GM19324 (cell line): ENCODE results near the gene ANKRD55.
"Not testable (repeated sequence)": the region's sequence is repeated elsewhere in the genome, so short reads cannot be mapped to it uniquely, and the experiment has no call there.

Experiments
- ATAC-seq: cut with Tn5 transposase; IDR thresholded peaks from one replicate; pipeline ENCODE4 v1.9.1; 2021; ENCODE audit warnings: mild to moderate bottlenecking, moderate library complexity; ENCODE audit not compliant: unreplicated experiment, low FRiP score

Gene ANKRD55

DNA sequence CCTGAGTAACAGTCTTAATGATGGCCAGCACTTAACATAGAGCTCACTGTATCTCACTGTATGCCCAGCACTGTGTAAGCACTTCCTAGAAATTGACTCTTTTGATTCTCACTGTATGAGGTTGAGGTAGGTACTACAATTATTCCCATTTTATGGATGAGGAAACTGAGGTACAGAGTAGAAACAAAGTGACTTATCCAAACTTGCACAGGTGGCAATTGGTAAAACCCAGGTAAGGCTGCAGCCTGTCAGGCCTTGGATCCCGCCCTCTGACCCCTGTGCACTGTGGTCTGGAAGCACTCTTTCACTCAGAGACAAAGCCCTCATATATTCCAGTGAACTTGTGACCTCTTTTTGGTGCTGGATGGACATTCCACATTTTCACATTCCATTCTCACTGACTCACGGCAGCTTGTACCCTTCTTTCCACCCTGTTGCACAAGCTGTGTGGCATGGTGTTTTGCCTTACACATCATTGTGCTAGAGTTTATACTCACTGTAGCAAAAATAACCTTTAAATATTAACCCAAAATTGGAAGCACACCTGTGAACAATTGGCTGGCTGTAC lies 21.7 kb downstream of the ANKRD55 start:
- no peak for ATAC-seq

DNA sequence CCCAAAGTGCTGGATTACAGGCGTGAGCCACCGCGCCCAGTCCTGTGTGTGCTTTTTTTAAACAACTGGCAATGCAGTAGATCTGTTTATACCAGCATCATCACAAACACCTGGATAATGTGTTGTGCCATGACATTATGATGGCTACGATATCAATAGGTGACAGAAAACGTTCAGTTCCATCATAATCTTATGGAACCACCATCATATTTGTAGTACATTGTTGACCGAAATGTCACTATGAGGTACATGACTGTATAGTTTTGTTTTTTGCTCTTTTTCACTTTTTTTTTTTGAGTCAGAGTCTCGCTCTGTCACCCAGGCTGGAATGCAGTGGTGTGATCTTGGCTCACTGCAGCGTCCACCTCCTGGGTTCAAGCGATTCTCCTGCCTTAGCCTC lies 24.4 kb downstream of the ANKRD55 start:
- no peak for ATAC-seq

DNA sequence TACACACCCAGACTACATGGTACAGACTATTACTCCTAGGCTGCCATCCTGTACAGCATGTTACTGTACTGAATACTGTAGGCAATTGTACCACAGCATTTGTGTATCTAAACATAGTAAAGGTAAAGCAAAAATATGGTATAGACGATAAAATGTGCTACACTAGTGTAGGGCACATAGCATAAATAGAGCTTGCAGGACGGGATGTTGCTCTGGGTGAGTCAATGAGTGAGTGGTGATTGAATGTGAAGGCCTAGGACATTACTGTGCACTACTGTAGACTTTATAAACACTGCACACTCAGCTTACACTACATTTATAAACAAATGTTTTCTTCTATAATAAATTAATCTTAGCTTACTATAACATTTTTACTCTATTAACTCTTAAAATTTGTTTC lies 25.6 kb downstream of the ANKRD55 start:
- no peak for ATAC-seq

DNA sequence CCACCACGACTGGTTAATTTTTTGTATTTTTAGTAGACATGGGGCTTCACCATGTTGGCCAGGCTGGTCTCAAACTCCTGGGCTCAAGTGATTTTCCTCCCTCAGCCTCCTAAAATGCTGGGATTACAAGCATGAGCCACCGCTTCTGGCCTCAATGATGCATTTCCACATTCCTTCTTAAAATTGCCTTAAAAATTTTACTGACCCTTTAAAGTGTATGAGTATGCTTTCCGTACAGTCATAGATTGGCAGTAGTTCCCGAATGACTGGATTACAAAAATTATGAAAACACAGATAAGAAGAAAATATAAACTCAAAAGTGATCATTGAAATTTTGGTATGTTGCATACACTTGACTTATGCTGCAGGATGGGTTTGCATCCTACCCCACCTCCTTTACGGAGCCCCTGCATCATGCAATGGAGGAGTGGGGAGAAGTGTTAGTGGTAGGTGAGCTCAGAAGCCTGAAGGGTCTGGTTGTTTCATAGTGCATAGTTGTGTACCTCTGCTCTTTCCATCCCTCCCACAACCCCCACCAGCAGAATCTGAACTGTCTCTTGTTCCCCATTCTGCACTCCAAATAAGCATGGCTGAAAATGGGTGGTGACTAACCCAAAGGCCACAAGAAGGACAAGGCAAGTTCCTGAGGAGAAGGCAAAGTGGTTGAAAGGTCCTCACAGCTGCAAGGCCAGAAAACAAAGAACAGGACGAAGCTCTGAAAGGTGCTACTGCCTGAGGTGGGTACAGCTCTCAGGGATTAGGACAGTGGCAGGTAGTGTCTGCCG lies 26.8 kb downstream of the ANKRD55 start:
- ATAC-seq = no peak

DNA sequence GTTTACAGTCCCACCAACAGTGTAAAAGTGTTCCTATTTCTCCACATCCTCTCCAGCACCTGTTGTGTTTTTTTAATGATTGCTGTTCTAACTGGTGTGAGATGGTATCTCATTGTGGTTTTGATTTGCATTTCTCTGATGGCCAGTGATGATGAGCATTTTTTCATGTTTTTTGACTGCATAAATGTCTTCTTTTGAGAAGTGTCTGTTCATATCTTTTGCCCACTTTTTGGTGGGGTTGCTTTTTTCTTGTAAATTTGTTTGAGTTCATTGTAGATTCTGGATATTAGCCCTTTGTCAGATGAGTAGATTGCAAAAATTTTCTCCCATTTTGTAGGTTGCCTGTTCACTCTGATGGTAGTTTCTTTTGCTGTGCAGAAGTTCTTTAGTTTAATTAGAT lies 29.2 kb downstream of the ANKRD55 start:
- ATAC-seq = not testable (repeated sequence)

DNA sequence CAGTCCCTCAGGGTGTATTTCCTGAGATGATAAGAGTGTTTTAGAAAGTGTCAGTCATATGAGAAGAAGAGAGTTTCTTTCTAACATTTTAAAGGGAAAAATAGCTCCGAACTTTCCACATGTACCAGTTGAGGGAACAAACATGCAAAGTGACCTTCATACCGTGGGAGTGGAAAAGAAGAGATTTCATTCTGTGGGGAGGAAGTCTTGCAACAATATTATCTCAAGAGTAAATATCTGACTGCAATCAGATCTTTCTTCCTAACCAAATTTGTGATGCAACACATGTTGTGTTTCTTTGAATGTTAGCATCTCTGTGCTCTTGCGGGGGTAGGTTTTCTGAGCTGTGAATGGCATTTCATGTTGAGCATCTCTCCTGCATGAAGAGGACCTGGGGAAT lies 30.6 kb downstream of the ANKRD55 start:
- ATAC-seq = no peak

DNA sequence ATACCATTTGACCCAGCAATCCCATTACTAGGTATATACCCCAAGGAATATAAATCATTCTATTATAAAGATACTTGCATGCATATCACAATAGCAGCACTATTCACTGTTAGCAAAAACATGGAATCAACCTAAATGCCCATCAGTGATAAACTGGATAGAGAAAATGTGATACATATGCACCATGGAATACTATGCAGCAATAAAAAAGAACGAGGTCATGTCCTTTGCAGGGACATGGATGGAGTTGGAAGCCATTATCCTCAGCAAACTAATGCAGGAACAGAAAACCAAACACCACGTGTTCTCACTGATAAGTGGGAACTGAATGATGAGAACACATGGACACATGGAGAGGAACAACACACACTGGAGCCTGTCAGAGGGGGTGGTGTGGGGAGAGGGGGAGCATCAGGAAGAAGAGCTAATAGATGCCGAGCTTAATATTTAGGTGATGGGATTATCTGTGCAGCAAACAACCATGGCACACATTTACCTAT lies 31.3 kb downstream of the ANKRD55 start:
- not testable (repeated sequence) for ATAC-seq

DNA sequence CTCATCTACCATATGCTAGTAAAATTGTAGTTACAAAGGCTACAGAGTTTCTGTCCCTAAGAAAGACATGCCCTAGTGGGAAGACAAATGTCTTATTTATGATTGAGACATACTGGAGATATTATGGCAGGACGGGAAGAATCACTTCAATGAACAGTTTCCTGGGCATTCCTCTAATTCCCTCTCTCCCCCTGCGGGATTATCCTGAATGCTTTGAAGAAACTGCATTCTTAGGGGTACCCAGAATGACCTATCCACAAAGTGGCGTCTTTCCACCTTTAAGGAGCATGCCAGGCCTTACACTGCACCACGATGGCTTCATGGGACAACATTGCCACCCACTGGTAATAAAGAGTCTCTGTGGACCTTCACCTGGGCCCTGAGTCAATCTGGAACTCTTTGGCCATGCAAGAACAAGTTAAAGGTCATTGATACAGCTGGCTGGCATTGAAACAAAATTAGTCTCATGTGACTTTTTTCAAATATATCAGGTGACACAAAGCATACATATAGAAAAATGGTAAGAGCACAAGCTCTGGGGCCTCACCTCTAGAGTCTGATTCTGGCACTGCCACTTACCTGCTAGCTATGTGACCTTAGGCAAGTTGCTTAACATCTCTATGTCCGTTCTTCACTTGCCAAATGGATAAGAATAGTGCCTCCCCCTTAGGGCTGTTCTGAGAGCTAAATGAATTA lies 32.0 kb downstream of the ANKRD55 start:
- ATAC-seq = peak; percentile 86

DNA sequence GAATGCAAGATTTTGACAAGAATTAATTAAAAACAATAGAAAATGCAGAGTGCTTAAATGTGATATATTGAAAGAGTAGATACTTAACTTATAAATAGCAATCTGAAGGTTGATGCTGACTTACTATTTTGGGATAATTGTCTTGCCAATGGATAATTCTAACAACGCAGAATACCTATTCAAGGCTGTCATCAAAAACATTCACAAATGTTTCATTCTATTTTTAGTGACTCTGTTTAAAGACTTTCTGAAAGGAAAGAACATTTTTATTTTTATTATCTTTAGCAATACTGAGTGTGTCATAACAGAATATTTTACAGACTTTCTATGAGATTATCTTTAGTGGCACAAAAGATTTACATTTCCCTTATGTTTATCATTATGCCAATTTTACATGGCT lies 38.1 kb downstream of the ANKRD55 start:
- no peak for ATAC-seq

DNA sequence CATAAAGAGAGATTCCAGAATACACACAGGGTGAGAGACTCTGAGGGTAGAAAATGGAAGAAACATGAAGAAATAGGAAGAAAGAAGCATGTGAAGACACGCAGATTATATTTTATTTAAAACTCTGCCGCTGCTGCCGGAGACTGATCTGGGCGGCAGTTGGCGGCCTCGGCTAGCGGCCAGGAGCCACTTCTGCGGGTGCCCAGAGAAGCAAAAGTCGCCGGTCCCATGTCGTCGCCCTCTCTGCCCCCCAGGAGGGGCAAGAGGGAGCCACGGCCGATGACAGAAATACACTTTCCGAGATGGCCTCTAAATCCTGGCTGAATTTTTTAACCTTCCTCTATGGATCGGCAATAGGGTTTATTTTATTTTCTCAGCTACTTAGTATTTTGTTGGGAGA lies 40.9 kb downstream of the ANKRD55 start:
- ATAC-seq = no peak

DNA sequence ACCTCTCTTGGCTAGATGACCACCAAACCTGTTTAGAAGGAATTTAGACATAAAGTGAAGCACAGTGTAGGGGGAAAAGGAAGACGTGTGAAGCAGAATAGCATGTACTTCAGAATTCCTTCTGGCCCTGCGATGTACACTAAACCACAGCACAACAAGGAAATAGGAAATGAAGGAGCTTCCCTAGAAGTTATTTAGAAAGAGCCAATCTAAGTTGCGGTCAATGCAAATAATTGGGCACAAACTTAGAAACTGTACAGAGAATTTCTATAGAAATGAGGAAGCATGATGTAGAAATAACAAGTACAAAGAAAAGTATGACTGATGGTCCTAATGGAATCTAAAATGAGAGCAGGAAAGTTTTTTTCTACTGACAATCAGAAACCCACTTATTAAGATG lies 41.5 kb downstream of the ANKRD55 start:
- ATAC-seq = no peak

DNA sequence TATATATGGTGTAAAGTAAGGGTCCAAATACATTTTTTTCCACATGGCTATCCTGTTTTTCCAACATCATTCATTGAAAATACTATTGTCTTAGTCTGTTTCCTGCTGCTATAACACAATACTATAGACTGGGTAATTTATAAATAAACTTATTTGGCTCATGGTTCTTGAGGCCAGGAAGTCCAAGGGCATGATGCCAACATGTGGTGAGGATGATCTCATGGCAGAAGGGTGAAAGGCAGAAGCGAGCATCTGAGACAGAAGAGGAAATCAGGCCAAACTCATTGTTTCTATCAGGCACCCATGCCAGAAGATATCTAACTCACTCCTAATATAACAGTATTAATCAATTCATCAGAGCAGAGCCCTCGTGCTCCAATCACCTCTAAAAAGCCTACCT lies 42.6 kb downstream of the ANKRD55 start:
- no peak for ATAC-seq

DNA sequence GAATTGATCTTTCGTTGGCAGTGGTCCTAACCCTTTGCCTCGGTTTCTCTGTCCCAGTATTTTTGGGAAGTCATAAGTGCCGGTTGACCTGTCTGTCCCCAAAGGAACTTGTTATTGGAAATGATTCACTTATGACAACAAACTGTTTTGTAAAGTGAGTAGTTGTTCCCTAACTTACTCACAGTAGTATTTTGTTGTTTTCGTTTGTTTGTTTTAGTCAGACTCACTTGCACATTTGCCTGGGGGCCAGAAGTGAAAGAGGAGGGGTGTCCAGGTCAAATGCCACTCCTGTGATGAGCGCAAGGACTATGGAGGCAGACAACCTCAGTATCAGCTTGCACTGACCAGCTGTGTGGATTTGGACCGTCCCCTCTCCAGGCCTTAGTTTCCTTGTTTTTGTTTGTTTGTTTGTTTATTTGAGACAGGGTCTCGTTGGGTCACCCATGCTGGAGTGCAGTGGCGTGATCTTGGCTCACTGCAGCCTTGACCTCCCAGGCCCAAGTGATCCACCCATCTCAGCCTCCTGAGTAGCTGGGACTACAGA lies 47.3 kb downstream of the ANKRD55 start:
- ATAC-seq = no peak

DNA sequence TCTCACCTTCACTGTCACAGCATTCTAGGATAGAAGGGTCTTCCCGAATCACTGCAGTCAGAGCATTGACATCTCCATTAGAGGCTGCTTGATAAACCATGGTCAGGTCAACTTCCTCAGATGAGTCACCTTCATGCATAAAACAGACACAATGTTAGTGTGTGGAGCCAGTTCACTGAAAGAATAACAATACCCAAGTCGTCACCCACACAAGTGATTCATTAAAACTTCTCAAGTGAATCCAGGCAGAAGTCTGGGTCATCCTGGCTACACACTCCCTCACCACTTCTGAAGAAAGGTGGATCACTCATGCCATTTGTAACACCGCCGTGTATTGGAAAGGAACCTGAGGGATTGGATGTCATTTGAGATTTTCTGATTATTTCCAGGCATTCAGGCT lies 49.6 kb downstream of the ANKRD55 start:
- no peak for ATAC-seq

DNA sequence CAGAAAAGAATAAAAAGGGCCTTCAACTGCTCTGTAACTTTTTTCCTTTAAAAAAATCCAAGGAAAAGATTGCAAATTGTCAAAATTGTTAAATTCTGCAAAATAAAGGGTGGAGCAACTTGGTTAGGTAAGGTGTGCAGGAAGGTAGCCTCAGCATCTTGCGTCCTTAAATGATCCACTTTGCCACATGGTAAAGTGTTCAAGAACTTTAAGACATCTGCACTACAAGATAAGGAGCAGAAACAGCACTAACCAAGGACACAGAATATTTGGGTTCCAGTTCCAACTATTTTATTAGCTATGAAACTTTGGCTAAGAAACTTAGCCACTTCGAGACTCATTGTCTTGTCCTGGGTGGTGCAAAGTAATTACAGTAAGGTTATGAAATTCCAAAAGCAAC lies 53.7 kb downstream of the ANKRD55 start:
- no peak for ATAC-seq

DNA sequence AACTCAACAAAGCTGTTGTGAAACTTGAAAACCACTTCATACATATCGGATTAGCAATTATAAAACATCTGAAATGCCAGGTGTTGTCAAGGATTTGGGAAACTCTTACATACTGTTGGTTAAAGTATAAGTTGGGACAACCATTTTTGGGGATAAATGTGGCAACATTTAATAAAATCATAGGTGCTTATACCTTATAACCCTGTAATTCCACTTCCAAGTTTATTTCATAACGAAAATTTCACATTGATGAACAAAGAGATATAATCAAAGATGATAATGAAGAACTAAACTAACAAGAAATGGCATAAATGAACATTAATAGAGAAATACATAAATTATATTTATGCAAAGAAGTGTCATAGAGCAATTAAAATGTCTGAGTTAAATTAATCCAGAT lies 54.3 kb downstream of the ANKRD55 start:
- ATAC-seq = no peak

DNA sequence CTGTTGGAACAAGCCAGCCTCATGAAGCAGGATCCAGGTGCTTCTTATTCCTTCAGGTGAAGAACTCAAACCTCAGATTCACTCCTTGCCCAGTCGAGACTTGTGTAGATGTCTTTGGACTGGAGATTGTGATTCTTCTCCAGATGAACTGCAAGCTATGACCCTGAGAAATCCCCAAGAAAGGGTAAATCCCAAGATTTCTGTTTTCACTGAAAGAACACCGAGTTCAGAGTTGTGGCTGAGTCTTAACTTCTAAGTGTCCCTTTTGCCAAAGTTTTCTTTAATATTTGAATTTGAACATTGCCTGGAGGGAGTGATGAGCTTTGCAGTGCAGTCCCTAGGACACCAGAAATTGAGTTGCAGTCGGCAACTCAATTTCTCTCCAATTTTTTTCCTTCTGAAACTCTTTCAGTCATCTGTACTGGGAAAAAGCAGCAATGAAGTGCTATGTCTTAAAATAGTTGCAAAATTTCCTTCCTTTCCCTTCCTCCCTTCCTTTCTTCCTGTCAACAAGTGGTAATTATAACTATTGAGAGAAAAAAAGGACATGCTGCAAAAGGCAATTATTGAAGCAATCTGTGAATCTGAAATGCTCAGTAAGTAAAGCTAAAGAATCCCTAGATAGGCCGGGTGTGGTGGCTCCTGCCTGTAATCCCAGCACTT lies 56.1 kb downstream of the ANKRD55 start:
- ATAC-seq = no peak

DNA sequence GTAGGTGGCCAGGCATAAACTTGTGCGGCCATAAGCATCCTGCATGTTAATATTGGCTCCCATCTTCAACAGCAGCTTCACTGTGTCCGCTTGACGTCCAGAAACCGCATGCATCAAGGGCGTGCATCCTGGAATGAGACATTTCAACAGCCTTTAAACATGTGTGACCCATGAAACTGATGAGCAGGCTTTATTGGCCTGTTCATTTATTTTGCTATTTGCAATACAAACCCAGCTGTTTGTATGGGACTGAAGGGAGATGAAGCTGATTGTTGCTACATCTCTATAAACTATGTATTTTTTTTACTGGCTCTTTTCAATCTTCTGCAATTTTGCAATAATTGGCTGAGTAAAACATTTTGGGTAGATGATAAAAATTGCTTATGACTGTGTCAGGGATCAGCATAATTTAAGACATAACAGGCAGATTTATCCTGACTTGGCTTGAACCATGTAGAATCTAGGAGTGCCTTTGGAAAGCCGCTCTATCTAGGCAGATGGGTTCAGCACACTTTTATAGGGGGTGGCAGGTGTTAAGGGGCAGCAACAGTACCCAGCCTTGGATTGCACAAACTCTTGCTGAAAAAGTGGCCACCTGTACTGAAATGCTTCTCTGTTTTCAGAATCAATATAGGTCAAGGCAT lies 56.9 kb downstream of the ANKRD55 start:
- no peak for ATAC-seq

DNA sequence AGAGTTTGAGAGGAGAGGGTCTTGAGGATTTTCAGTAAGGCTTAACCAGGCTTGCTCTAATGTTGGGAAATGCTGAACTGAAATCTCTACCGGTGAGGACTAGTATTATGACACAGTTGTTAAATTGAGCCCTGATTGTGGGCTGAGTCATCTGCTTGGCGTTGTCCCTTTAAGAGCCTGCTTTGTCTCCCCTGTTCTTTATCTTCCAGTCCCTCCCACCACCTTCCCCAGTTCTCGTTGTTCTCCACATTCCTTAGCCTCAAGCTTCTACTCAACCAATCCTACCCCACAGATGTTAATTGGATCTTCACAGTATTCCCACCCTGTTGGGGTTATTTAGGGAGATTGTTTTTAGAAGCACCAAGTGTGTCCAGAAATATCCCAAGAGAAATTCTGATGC lies 57.6 kb downstream of the ANKRD55 start:
- ATAC-seq = peak; percentile 25

DNA sequence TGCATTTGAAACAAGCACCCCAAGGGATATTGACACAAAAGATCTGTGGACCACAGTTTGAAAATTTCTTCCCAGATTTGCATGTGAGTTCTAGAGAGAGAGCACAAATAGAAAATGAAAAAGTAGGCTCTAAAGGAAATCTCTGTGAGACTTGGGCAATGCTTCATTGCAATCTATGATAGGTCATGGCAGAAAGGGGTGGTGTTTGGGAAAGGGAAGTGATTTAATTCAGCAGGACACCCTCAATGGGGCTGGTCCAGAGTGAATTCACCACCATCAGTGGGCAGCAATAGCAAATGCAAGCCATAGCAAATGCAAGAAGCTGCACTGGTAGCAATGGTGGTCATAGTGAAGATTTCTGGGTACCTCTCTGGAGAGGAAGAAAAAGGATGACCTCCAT lies 58.1 kb downstream of the ANKRD55 start:
- ATAC-seq = peak; percentile 57
